Keratinocyte (primary cell): Measurements from ENCODE around the gene MTR.

ENCODE experiments used
- CTCF ChIP-seq, 3 experiments: IDR thresholded peaks in 1 of 3; conservative IDR thresholded peaks in 1 of 3; optimal IDR thresholded peaks in 1 of 3; 2 replicates in 2 of 3; 3 replicates in 1 of 3; pipeline versions ENCODE3 to v1.5.1; 2011; ENCODE audit warnings: low read length in 3 of 3, mild to moderate bottlenecking in 3 of 3, moderate library complexity in 2 of 3, control low read depth in 1 of 3, inconsistent platforms in 1 of 3; ENCODE audit not compliant: insufficient read depth in 2 of 3; ENCODE audit errors: extremely low read depth in 1 of 3
- EZH2 ChIP-seq: IDR thresholded peaks from one replicate; pipeline ENCODE4 v1.6.1; 2012; ENCODE audit warnings: inconsistent platforms, mild to moderate bottlenecking, low read length, moderate library complexity

DNA sequence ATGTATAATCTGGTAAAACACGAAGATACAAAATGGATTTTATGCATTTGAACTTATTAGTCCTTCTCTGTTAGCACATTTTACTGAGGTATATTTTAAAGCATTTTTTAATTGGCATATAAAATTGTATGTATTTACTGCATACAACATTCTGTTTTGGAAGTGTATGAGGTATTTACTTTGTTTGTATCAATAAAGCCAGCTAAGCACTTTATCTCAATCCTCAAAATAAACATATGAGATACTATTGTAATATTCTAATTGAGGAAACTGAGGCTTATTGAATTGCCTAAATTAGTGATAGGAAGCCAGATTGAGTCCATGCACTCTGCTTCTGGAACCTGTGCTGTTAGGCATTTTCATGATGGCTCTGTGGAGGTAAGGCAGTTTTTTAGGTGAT, 65.6 kb downstream of the MTR start:
- TF ChIP-seq CTCF (optimal IDR thresholded peaks at IDR 0.05 in 1 of 3, IDR thresholded peaks at IDR 0.05 in 1 of 3, conservative IDR thresholded peaks at IDR 0.05 in 1 of 3; ENCODE audit: extremely low read depth in 1 of 3, insufficient read depth in 2 of 3, low read length in 3 of 3) = no peak
- TF ChIP-seq EZH2 = no peak
